Epithelial cell of esophagus (primary cell): ENCODE data around the gene DYNC1I1.

Source experiments
- DNase-seq: peaks from one replicate; pipeline ENCODE4 v3.0.0; 2010; ENCODE audit warnings: low read depth
- H3K4me3 ChIP-seq: 2 replicates; pipeline ENCODE4 v1.5.1; 2011; ENCODE audit warnings: mild to moderate bottlenecking, low read length, control low read depth
- CTCF ChIP-seq: IDR thresholded peaks from 2 replicates; pipeline ENCODE4 v1.5.1; 2011; ENCODE audit warnings: low read depth, mild to moderate bottlenecking, low read length, control low read depth, inconsistent platforms; ENCODE audit not compliant: insufficient read depth; ENCODE audit errors: missing control alignments

The DYNC1I1 gene

DNA sequence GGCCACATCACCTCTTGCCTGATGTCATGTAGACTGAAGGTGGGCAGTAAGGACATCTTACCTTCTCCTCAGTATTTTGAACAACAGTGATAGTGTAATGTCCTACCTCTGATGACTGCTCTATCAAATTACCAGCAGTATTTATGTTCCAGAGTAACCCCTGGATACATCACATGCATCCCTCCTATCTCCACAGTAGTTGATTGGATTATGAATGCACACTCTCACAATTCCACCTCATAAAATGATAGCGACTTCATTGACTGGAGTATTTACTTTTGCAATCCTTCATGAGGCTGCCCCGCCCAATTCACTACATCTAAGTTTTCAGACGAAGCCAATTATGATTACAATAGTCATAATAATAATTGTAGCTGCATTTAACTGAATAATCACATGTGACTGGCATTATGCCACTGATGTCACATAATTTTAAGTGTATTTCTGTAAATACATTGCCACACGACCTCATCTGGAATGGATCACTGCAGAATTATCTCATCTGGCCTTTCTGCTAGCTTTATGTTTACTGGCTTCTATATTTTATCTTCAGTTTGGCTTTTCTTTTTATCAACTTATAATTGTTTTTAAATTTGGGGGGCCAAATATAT is 280.6 kb downstream of the DYNC1I1 start:
- no peak for DNase-seq
- TF ChIP-seq CTCF, result no peak
- H3K4me3 ChIP-seq, result no peak overlapping the region

DNA sequence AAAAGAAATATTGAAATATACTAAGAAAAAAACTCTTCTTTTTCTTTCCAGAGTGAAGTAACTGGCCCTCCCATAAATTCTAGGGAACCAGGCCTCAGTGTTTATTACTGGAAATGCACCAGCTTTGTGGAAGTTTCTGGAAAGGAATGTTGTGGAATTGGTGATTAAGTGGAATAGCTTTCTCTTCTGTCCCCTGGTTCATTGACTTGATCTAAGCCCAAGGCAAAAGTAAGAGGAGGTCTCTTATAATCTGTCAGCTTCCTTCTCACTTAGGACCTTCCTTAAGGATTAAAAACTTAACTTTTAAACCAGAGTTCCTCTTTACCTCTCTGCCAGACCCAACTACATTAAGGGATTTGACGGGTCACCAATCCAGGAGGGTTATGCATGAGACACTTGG is 283.4 kb downstream of the DYNC1I1 start:
- no peak for TF ChIP-seq CTCF
- no peak for DNase-seq
- no peak overlapping the region for H3K4me3 ChIP-seq

DNA sequence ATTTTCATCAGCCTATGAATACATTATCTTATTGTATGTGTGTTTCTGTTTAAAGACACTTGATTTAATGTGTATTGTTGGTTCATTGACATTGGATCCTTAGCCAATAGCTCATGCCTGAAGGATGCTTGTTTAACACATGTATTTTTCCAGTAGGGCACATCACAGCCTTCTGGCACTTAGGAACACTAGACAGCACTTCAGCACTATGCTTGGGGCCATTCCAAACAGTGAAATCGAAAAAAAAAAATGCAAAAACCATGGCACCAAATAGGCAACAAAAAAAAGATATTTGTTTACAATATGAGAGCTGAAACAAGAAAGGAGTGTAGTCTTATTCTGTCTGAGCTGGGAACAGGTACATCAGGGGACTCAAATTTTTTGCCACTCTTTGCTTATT is 286.7 kb downstream of the DYNC1I1 start:
- no peak for TF ChIP-seq CTCF
- no peak overlapping the region for H3K4me3 ChIP-seq
- DNase-seq, result no peak

GRCh38 chr7:96061009-96061408 is 288.7 kb downstream of the DYNC1I1 start:
- no peak overlapping the region for H3K4me3 ChIP-seq
- TF ChIP-seq CTCF, result no peak
- DNase-seq, result no peak

DNA sequence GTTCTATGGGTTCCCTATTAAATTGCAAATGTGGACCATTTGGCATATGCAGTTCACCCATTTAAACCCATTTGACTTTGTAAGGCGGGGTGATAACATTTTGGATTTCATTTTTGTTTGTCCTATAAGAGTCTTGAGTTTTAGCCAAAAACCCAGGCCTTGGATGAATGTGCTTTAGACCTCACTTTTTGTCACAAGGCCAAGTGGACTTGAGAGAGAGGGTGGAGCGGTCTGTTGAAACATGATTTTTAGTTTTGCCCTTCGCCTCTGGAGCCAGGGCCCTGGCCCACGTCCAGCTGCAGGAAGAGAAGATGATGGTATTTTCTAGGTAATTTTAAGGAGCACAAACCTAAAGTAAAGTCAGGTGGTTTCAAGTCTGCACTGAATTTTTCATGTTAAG is 289.5 kb downstream of the DYNC1I1 start:
- H3K4me3 ChIP-seq, result no peak overlapping the region
- DNase-seq, result no peak
- TF ChIP-seq CTCF, result no peak

DNA sequence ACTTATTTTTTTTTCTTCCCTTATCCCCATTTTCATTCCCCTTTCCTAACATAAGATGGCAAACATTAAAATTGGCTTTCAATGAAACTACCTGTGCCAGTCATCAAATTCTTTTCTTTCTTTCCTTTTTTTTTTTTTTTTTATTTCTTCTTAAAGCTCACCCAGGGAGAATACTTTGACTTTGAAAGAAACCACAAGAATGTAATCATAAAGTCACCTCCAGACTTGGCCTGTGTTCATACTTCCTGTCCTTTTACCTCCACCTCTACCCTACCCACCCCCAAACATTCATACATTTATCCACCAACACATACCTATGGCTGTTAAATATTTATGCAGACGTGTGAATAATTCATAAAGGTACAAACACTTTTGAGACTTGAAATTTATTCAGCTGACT is 295.0 kb downstream of the DYNC1I1 start:
- H3K4me3 ChIP-seq, result no peak overlapping the region
- peak; percentile 24 for DNase-seq
- no peak for TF ChIP-seq CTCF

DNA sequence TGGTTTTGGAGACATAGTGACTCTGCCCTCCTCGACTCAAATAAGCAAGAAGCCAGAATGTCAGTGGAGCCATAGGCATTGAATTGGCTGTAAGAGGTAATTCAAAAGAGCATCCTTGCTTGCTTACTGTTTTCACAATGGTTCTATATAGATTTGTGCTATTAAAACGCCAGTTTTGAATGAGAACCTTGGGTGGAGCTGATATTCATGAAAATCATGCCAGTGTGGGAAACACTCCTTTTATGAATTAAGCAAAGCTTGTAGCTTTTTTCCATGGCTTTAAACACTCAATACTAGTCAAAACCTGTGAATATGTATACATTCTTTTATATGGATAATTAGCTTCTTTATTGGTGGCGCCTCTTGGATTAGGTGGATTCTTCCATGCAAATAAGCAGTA is 297.0 kb downstream of the DYNC1I1 start:
- no peak for DNase-seq
- no peak overlapping the region for H3K4me3 ChIP-seq
- no peak for TF ChIP-seq CTCF
